ENCODE measurements around the gene PPP2R5E. TPM values are rescaled to one million over a fixed set of nuclear protein-coding genes. Genes with fewer than 3 reads are reported as not detected.
A peak's percentile ranks its signal among the peaks of the same experiment; 100 is the strongest.
"Not testable (repeated sequence)": the region's sequence is repeated elsewhere in the genome, so short reads cannot be mapped to it uniquely, and the experiment has no call there.

Gene PPP2R5E
- total and polyA plus RNA-seq, 9 of the 15 experiments (the other 6 are each of a cell fraction or from before 2014, with no cell fraction given), result 4.2 to 30.3 (median 11.0) TPM

- TF ChIP-seq ATF6 (CRISPR knock-in tag; IDR thresholded peaks at IDR 0.05) (no peak), ELF2 (CRISPR knock-in tag; IDR thresholded peaks at IDR 0.05) (peak; percentile 86; the same call in 1 of the 2 replicates), SRSF7 (optimal IDR thresholded peaks at IDR 0.05; ENCODE audit: low read depth, low read length) (no peak)
Observed at GRCh38 chr14:63543000-63543825, at the start of gene PPP2R5E (continued).

DNA sequence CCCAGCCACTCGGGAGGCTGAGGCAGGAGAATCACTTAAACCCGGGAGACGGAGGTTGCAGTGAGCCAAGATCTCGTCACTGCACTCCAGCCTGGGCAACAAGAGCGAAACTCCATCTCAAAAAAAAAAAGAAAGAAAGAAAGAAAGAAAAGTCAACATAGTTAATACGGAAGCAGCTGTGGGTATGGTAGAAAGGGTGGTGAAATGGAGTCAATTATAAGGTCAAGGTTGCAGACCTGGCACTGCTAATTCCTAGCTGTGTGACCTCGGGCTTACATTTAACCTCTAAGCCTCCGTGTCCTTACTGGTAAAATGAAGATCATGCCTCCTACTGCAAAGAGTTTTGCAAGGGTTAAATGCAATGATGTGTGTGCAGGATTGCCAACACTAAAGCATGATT, 39.9 kb upstream of the PPP2R5E start:
- in situ Hi-C loops (cut with MboI); H3K4me2 ChIP-seq (ENCODE audit: insufficient read depth, low read length); FAIRE-seq; H3K9ac ChIP-seq (ENCODE audit: insufficient read depth in 1 of 2, low read depth in 2 of 2, low read length in 2 of 2); H3K9me1 ChIP-seq (ENCODE audit: control insufficient read depth, insufficient read depth, low read length); ATAC-seq; intact Hi-C loops (cut with micrococcal nuclease); H3K79me2 ChIP-seq (ENCODE audit: control insufficient read depth, insufficient read depth, low read length); H3K36me3 ChIP-seq (ENCODE audit: control insufficient read depth, insufficient read depth, low read length); H2AFZ ChIP-seq (ENCODE audit: low read depth, low read length); POLR2A ChIA-PET; H3K4me1 ChIP-seq (replicated peaks in 1 of 2; ENCODE audit: control insufficient read depth in 2 of 2, insufficient read depth in 2 of 2, low read length in 2 of 2); BruUV-seq (replicated peaks); H3K4me3 ChIP-seq; DNase-seq (ENCODE audit: extremely low read depth in 1 of 4, low spot score in 3 of 4); CTCF ChIA-PET (ENCODE audit: low intra/inter-chr PET ratio); H3K27ac ChIP-seq (ENCODE audit: extremely low read depth, low read depth, low read length); H4K20me1 ChIP-seq (replicated peaks; ENCODE audit: control insufficient read depth, insufficient read depth, low read length); H3K9me3 ChIP-seq (replicated peaks; ENCODE audit: control insufficient read depth, insufficient read depth, low read depth, low read length): not testable (repeated sequence)
- 3% methylated on average over 3 of the region's 8 CpGs for WGBS (ENCODE audit: insufficient coverage, low coverage, missing lambda C conversion rate)
- H3K27me3 ChIP-seq (ENCODE audit: control insufficient read depth in 2 of 2, insufficient read depth in 2 of 2, low read length in 2 of 2), result peaks cover 3 to 12% of the 10 kb centered on the region in 2 experiments; a peak in 3 of 5 replicates
